IMR-90 (cell line): ENCODE measurements around the gene SLC2A10. TPM values are rescaled to one million over a fixed set of nuclear protein-coding genes. Genes with fewer than 3 reads are reported as not detected.

ENCODE experiments used
- ATAC-seq: fragments of 200-7000 bp; cut with Tn5 transposase; 2 replicates; pipeline ENCODE4 v1.9.1; 2020; ENCODE audit warnings: low read depth, mild to moderate bottlenecking, moderate library complexity
- BruUV-seq: library from RNA; stranded (reverse); fragments of 400-500 nt; replicated peaks from 2 replicates; lab custom pipeline; 2021; lab: Mats Ljungman, UMichigan
- CTCF ChIA-PET: fragments of 300-600 bp; formaldehyde crosslinking; extraction: SDS; loops from one replicate; lab custom pipeline; 2021; ENCODE audit warnings: antibody characterized with exemption; lab: Yijun Ruan, JAX
- POLR2A ChIA-PET: fragments of 300-600 bp; sonication (Branson Sonifier 250); formaldehyde crosslinking; loops from one replicate; lab custom pipeline; 2022; ENCODE audit warnings: antibody characterized with exemption; ENCODE audit not compliant: unreplicated experiment; lab: Charles Lee
- DNase-seq: peaks from one replicate; pipeline ENCODE4 v3.0.0; 2013
- H2AFZ ChIP-seq: replicated peaks from 2 replicates; pipeline ENCODE3; 2013; ENCODE audit warnings: low read length, mild to moderate bottlenecking; ENCODE audit not compliant: poor library complexity
- H2AK5ac ChIP-seq: 2 replicates; pipeline ENCODE4 v1.6.1; 2013; ENCODE audit warnings: low read depth, low read length, inconsistent platforms
- H2AK9ac ChIP-seq: replicated peaks from 2 replicates; pipeline ENCODE3; 2013; ENCODE audit warnings: mild to moderate bottlenecking, low read depth, low read length, moderate library complexity; ENCODE audit not compliant: poor library complexity
- H2BK120ac ChIP-seq: 2 replicates; pipeline ENCODE4 v1.6.1; 2013; ENCODE audit warnings: low read depth, low read length, inconsistent platforms
- H2BK15ac ChIP-seq: 3 replicates; pipeline ENCODE4 v1.6.1; 2013; ENCODE audit warnings: low read depth, low read length, inconsistent platforms
- H2BK20ac ChIP-seq: 2 replicates; pipeline ENCODE4 v1.6.1; 2013; ENCODE audit warnings: low read depth, mild to moderate bottlenecking, inconsistent platforms, low read length, moderate library complexity
- H2BK5ac ChIP-seq: 2 replicates; pipeline ENCODE4 v1.6.1; 2013; ENCODE audit warnings: mild to moderate bottlenecking, low read depth, low read length, inconsistent platforms; ENCODE audit not compliant: poor library complexity, severe bottlenecking
- H3K14ac ChIP-seq: replicated peaks from 2 replicates; pipeline ENCODE4 v1.6.1; 2013; ENCODE audit warnings: low read depth, low read length, inconsistent platforms
- H3K18ac ChIP-seq: 2 replicates; pipeline ENCODE4 v1.6.1; 2013; ENCODE audit warnings: low read depth, low read length, control low read depth
- H3K23ac ChIP-seq: 2 replicates; pipeline ENCODE4 v1.6.1; 2013; ENCODE audit warnings: low read depth, low read length, inconsistent platforms
- H3K27ac ChIP-seq: 2 replicates; pipeline ENCODE4 v1.5.1; 2013; ENCODE audit warnings: mild to moderate bottlenecking, control low read depth, low read length; ENCODE audit not compliant: insufficient read depth
- H3K27me3 ChIP-seq: 2 replicates; pipeline ENCODE4 v1.6.1; 2013; ENCODE audit warnings: low read length; ENCODE audit not compliant: control insufficient read depth, insufficient read depth
- H3K36me3 ChIP-seq: 2 replicates; pipeline ENCODE4 v1.6.1; 2013; ENCODE audit warnings: low read length, mixed read lengths; ENCODE audit not compliant: control insufficient read depth, insufficient read depth
- H3K4ac ChIP-seq: 2 replicates; pipeline ENCODE4 v1.6.1; 2013; ENCODE audit warnings: low read depth, low read length, inconsistent platforms
- H3K4me1 ChIP-seq: 2 replicates; pipeline ENCODE4 v1.6.1; 2013; ENCODE audit warnings: low read length, mixed read lengths; ENCODE audit not compliant: control insufficient read depth, insufficient read depth
- H3K4me2 ChIP-seq: 2 replicates; pipeline ENCODE4 v1.6.1; 2013; ENCODE audit warnings: low read depth, mild to moderate bottlenecking, control low read depth, low read length, moderate library complexity
- H3K4me3 ChIP-seq: 2 replicates; pipeline ENCODE4 v1.5.1; 2013; ENCODE audit warnings: low read depth, mild to moderate bottlenecking, control low read depth, low read length, moderate library complexity; ENCODE audit not compliant: insufficient read depth
- H3K56ac ChIP-seq: 2 replicates; pipeline ENCODE4 v1.6.1; 2013; ENCODE audit warnings: low read length, inconsistent platforms; ENCODE audit not compliant: insufficient read depth; ENCODE audit errors: extremely low read depth
- H3K79me1 ChIP-seq, 2 experiments: 2 replicates each; pipeline ENCODE4 v1.6.1; 2013; ENCODE audit warnings: low read length in 2 of 2, inconsistent platforms in 1 of 2, low read depth in 1 of 2
- H3K9ac ChIP-seq: 2 replicates; pipeline ENCODE4 v1.6.1; 2013; ENCODE audit warnings: low read depth, low read length, control low read depth
- H3K9me1 ChIP-seq: 2 replicates; pipeline ENCODE4 v1.6.1; 2013; ENCODE audit warnings: low read length, inconsistent platforms; ENCODE audit not compliant: insufficient read depth
- H3K9me3 ChIP-seq: 2 replicates; pipeline ENCODE4 v1.6.1; 2013; ENCODE audit warnings: low read length; ENCODE audit not compliant: control insufficient read depth, insufficient read depth
- H4K20me1 ChIP-seq: 2 replicates; pipeline ENCODE4 v1.6.1; 2013; ENCODE audit warnings: low read length, inconsistent platforms; ENCODE audit not compliant: insufficient read depth
- H4K5ac ChIP-seq: 2 replicates; pipeline ENCODE4 v1.6.1; 2013; ENCODE audit warnings: mild to moderate bottlenecking, low read depth, low read length, control low read depth
- H4K8ac ChIP-seq, 2 experiments: 2 replicates each; pipeline ENCODE4 v1.6.1; 2013; ENCODE audit warnings: low read depth in 2 of 2, low read length in 2 of 2, control low read depth in 1 of 2, inconsistent platforms in 1 of 2
- H4K91ac ChIP-seq: 2 replicates; pipeline ENCODE4 v1.6.1; 2013; ENCODE audit warnings: low read depth, low read length, inconsistent platforms; ENCODE audit not compliant: insufficient read depth
- BHLHE40 ChIP-seq: fragments of 150-350 bp; IDR thresholded peaks from 2 replicates; pipeline ENCODE4 v1.6.1; 2016; ENCODE audit warnings: mild to moderate bottlenecking, low read depth, low read length
- CEBPB ChIP-seq: IDR thresholded peaks from 2 replicates; pipeline ENCODE4 v1.6.1; 2012; ENCODE audit warnings: low read depth, low read length, improper control_type of control experiment
- CHD1 ChIP-seq: IDR thresholded peaks from 2 replicates; pipeline ENCODE4 v1.6.1; 2012; ENCODE audit warnings: low read depth, low read length, improper control_type of control experiment
- CTCF ChIP-seq: conservative IDR thresholded peaks from 2 replicates; pipeline ENCODE4 v1.5.1; 2012; ENCODE audit warnings: mild to moderate bottlenecking, low read depth, low read length, improper control_type of control experiment
- ELK1 ChIP-seq: fragments of 150-350 bp; IDR thresholded peaks from 2 replicates; pipeline ENCODE4 v1.6.1; 2016; ENCODE audit warnings: low read depth, mild to moderate bottlenecking, low read length, moderate library complexity, borderline replicate concordance
- FOS ChIP-seq: fragments of 150-350 bp; IDR thresholded peaks from 2 replicates; pipeline ENCODE4 v1.6.1; 2016; ENCODE audit warnings: low read depth, low read length
- MAFK ChIP-seq: IDR thresholded peaks from 2 replicates; pipeline ENCODE4 v1.6.1; 2012; ENCODE audit warnings: low read depth, low read length, improper control_type of control experiment
- MAZ ChIP-seq: IDR thresholded peaks from 2 replicates; pipeline ENCODE4 v1.6.1; 2012; ENCODE audit warnings: low read depth, mild to moderate bottlenecking, low read length, improper control_type of control experiment, moderate library complexity, borderline replicate concordance
- MXI1 ChIP-seq: IDR thresholded peaks from 2 replicates; pipeline ENCODE4 v1.6.1; 2012; ENCODE audit warnings: low read depth, mild to moderate bottlenecking, low read length, moderate library complexity, borderline replicate concordance
- NFE2L2 ChIP-seq: fragments of 150-350 bp; IDR thresholded peaks from 2 replicates; pipeline ENCODE4 v1.6.1; 2016; ENCODE audit warnings: low read depth, mild to moderate bottlenecking, low read length
- POLR2A ChIP-seq: IDR thresholded peaks from 2 replicates; pipeline ENCODE4 v1.6.1; 2012; ENCODE audit warnings: mild to moderate bottlenecking, low read depth, low read length
- RAD21 ChIP-seq: IDR thresholded peaks from 2 replicates; pipeline ENCODE4 v1.6.1; 2012; ENCODE audit warnings: low read length, improper control_type of control experiment
- RCOR1 ChIP-seq: IDR thresholded peaks from 2 replicates; pipeline ENCODE4 v1.6.1; 2012; ENCODE audit warnings: mild to moderate bottlenecking, low read length, improper control_type of control experiment; ENCODE audit not compliant: insufficient replicate concordance
- RFX5 ChIP-seq: IDR thresholded peaks from 2 replicates; pipeline ENCODE4 v1.8.0; 2012; ENCODE audit warnings: low read depth, mild to moderate bottlenecking, low read length, moderate library complexity
- SMC3 ChIP-seq: fragments of 150-350 bp; IDR thresholded peaks from 2 replicates; pipeline ENCODE4 v1.6.1; 2016; ENCODE audit warnings: low read depth, mild to moderate bottlenecking, antibody characterized with exemption, low read length, moderate library complexity
- USF2 ChIP-seq: fragments of 150-350 bp; IDR thresholded peaks from 2 replicates; pipeline ENCODE4 v1.6.1; 2017; ENCODE audit warnings: mild to moderate bottlenecking, antibody characterized with exemption, low read length, low read depth
- WGBS, 2 experiments: methylation state at CpG; one replicate each; pipeline versions ENCODE4 v1.1.5 to v1.1.7; 2013; ENCODE audit warnings: missing lambda C conversion rate in 2 of 2; ENCODE audit not compliant: insufficient read length in 1 of 2; ENCODE audit errors: extremely low coverage in 2 of 2; 5-methylcytosine and 5-hydroxymethylcytosine counted together
- dilution Hi-C: fragments of 300-500 bp; cut with HindIII; formaldehyde crosslinking; loops from one replicate; pipeline ENCODE4 v1.14.3; 2018; ENCODE audit warnings: low sequenced_read_pairs; ENCODE audit not compliant: unreplicated experiment
- in situ Hi-C: fragments of 300-500 bp; cut with MboI; formaldehyde crosslinking; loops from 3 replicates; pipeline ENCODE4 v1.14.3; 2019; ENCODE audit warnings: low sequenced_read_pairs, inconsistent platforms, mixed read lengths
- intact Hi-C: fragments of 100-400 bp; cut with micrococcal nuclease; formaldehyde crosslinking; loops from 2 replicates; pipeline ENCODE4 v1.10.0; 2022
- polyA plus RNA-seq, 3 experiments: library from polyadenylated mRNA; depleted of rRNA; stranded (reverse); fragments of >200 nt; gene quantifications; 2 replicates each; pipeline ENCODE4 v1.2.3, GENCODE V29; 2012; ENCODE audit warnings: low replicate concordance in 1 of 3
- total RNA-seq: library from RNA; depleted of rRNA; stranded (reverse); fragments of >200 nt; gene quantifications from 2 replicates; pipeline ENCODE4 v1.2.3, GENCODE V29; 2012

SLC2A10 gene
- total and polyA plus RNA-seq, 2 of the 4 experiments (the other 2 are of a cell fraction), result 15.2 to 22.0 TPM

- Histone ChIP-seq H3K9me1 (0 out of 2 replicates have a peak, but pooled peaks cover 3% of the 10 kb centered on the region), H2AK9ac (no peak overlapping the region), H3K27ac (no peak overlapping the region), H3K4me2 (no peak overlapping the region), H3K23ac (no peak overlapping the region), H3K36me3 (no peaks in the 10 kb centered on the region), H3K56ac (no peak overlapping the region), H3K79me1 (no peaks in the 10 kb centered on the region), H2AFZ (no peak overlapping the region), H4K91ac (no peak overlapping the region), H3K9ac (no peak overlapping the region), H2BK5ac (no peak overlapping the region), H4K20me1 (no peaks in the 10 kb centered on the region), H3K27me3 (no peaks in the 10 kb centered on the region), H2AK5ac (no peak overlapping the region), H3K4me1 (peaks cover 4% of the 10 kb centered on the region), H3K14ac (no peak overlapping the region), H3K4ac (no peak overlapping the region), H3K9me3 (no peaks in the 10 kb centered on the region), H2BK20ac (no peak overlapping the region), H4K8ac (no peak overlapping the region), H2BK15ac (no peak overlapping the region), H3K18ac (no peak overlapping the region), H3K4me3 (no peak overlapping the region), H2BK120ac (no peak overlapping the region), H4K5ac (no peak overlapping the region)
- DNase-seq (no peak), ATAC-seq (no peak)
- POLR2A ChIA-PET, result no interaction called here
- in situ Hi-C loops (loop anchor here (5.0 to 25.0 kb wide), 5 partner anchors 255 to 868 kb away; no protein-coding TSS in a partner anchor), intact Hi-C loops (loop anchor here (5.0 kb wide), 1 partner anchor 140 kb away; no protein-coding TSS in a partner anchor), dilution Hi-C loops (no loop called here)
- WGBS, 2 experiments, result 83% methylated on average over 2 of the region's 9 CpGs; no CpG with 5 or more reads in 1 of the 2 experiments
- TF ChIP-seq CHD1 (no peak), BHLHE40 (no peak), POLR2A (no peak), USF2 (no peak), SMC3 (no peak), CEBPB (no peak), MAZ (no peak), CTCF (no peak), MXI1 (no peak), NFE2L2 (no peak), FOS (no peak), MAFK (no peak), ELK1 (no peak), RCOR1 (no peak), RAD21 (no peak), RFX5 (no peak)
- BruUV-seq, result no TSS peak
- CTCF ChIA-PET, result interaction anchor here (1.0 kb wide), 1 partner anchor 439 kb away, joined by 3 read pairs; no protein-coding TSS in a partner anchor
Observed at GRCh38 chr20:46757135-46757534, 47.7 kb downstream of the SLC2A10 start.
